Measurements from ENCODE around the gene DHRS3.
"Not testable (repeated sequence)": the region's sequence is repeated elsewhere in the genome, so short reads cannot be mapped to it uniquely, and the experiment has no call there.

DHRS3 gene, protein sequence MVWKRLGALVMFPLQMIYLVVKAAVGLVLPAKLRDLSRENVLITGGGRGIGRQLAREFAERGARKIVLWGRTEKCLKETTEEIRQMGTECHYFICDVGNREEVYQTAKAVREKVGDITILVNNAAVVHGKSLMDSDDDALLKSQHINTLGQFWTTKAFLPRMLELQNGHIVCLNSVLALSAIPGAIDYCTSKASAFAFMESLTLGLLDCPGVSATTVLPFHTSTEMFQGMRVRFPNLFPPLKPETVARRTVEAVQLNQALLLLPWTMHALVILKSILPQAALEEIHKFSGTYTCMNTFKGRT

GRCh38 chr1:12617901-12618660, at the start of gene DHRS3:
DHRS3 (minus strand) TSS chr1:12618210; CDS start chr1:12617348, 862 bp downstream.
- Histone ChIP-seq H3K9ac (ENCODE audit: low read length in 5 of 5) (peak within 1 kb of the TSS; percentile 73 to 96 (median 91)), H3K9me3 (ENCODE audit: control insufficient read depth in 5 of 5, low read length in 5 of 5) (no peaks in the 10 kb centered on the region), H3K27me3 (ENCODE audit: control insufficient read depth in 5 of 5, insufficient read depth in 4 of 5, low read length in 5 of 5) (no peaks in the 10 kb centered on the region), H3K27ac (ENCODE audit: low read depth, low read length) (peak within 1 kb of the TSS; percentile 99), H3K36me3 (ENCODE audit: control insufficient read depth in 5 of 5, insufficient read depth in 5 of 5, low read length in 5 of 5) (peaks cover 0 to 5% (median 5%) of the 10 kb centered on the region in 5 donors), H3K4me3 (ENCODE audit: low read depth in 1 of 5, low read length in 5 of 5) (peak within 1 kb of the TSS; percentile 85 to 95 (median 90)), H3K4me1 (ENCODE audit: control insufficient read depth in 5 of 5, insufficient read depth in 5 of 5, low read length in 5 of 5) (peaks cover 31 to 91% (median 72%) of the 10 kb centered on the region in 5 donors)

- no peaks in the 10 kb centered on the region for H3K4me1 ChIP-seq (ENCODE audit: control insufficient read depth in 5 of 5, insufficient read depth in 5 of 5, low read length in 5 of 5)
- H3K9ac ChIP-seq (ENCODE audit: low read length in 5 of 5) = no peak overlapping the region
- H3K9me3 ChIP-seq (ENCODE audit: control insufficient read depth in 5 of 5, low read length in 5 of 5) = peaks cover 5 to 21% (median 16%) of the 10 kb centered on the region in 5 donors
- H3K27ac ChIP-seq (ENCODE audit: low read depth, low read length) = no peak overlapping the region
- no peak overlapping the region for H3K4me3 ChIP-seq (ENCODE audit: low read depth in 1 of 5, low read length in 5 of 5)
- no peaks in the 10 kb centered on the region for H3K36me3 ChIP-seq (ENCODE audit: control insufficient read depth in 5 of 5, insufficient read depth in 5 of 5, low read length in 5 of 5)
- H3K27me3 ChIP-seq (ENCODE audit: control insufficient read depth in 5 of 5, insufficient read depth in 4 of 5, low read length in 5 of 5) = no peaks in the 10 kb centered on the region
Observed at GRCh38 chr1:12666141-12666735, 48.2 kb upstream of the DHRS3 start.

DNA sequence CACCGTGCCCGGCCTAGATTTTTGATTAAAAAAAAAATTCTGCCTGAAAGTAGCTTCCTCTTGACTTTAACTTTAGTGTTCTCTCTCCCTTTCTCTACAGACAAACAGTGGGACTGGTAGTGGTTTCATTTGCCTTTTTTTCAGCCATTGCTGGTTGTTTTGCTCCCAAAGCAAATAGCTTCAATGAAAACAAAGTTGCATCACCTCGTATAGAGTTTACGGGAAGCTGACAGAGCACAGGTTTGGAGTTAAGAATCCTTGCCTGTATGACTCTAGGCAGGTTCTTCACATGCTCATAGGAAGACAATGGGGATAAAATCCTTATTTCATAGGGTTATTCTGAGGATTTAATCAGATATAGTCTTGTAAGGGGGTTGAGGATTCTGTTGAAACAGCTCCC, 47.5 kb upstream of the DHRS3 start:
- no peak overlapping the region for H3K4me3 ChIP-seq (ENCODE audit: low read depth in 1 of 5, low read length in 5 of 5)
- no peaks in the 10 kb centered on the region for H3K27me3 ChIP-seq (ENCODE audit: control insufficient read depth in 5 of 5, insufficient read depth in 4 of 5, low read length in 5 of 5)
- H3K9ac ChIP-seq (ENCODE audit: low read length in 5 of 5) = no peak overlapping the region
- H3K36me3 ChIP-seq (ENCODE audit: control insufficient read depth in 5 of 5, insufficient read depth in 5 of 5, low read length in 5 of 5) = no peaks in the 10 kb centered on the region
- H3K4me1 ChIP-seq (ENCODE audit: control insufficient read depth in 5 of 5, insufficient read depth in 5 of 5, low read length in 5 of 5) = no peaks in the 10 kb centered on the region
- H3K27ac ChIP-seq (ENCODE audit: low read depth, low read length) = no peak overlapping the region
- peaks cover 5 to 21% (median 16%) of the 10 kb centered on the region in 5 donors for H3K9me3 ChIP-seq (ENCODE audit: control insufficient read depth in 5 of 5, low read length in 5 of 5)

GRCh38 chr1:12662556-12662955, 44.5 kb upstream of the DHRS3 start:
- Histone ChIP-seq H3K9me3 (ENCODE audit: control insufficient read depth in 5 of 5, low read length in 5 of 5) (peaks cover 3 to 10% (median 6%) of the 10 kb centered on the region in 5 donors), H3K27me3 (ENCODE audit: control insufficient read depth in 5 of 5, insufficient read depth in 4 of 5, low read length in 5 of 5) (no peaks in the 10 kb centered on the region), H3K9ac (ENCODE audit: low read length in 5 of 5) (no peak overlapping the region), H3K4me1 (ENCODE audit: control insufficient read depth in 5 of 5, insufficient read depth in 5 of 5, low read length in 5 of 5) (peaks cover 0 to 5% (median 3%) of the 10 kb centered on the region in 5 donors), H3K4me3 (ENCODE audit: low read depth in 1 of 5, low read length in 5 of 5) (no peak overlapping the region), H3K36me3 (ENCODE audit: control insufficient read depth in 5 of 5, insufficient read depth in 5 of 5, low read length in 5 of 5) (no peaks in the 10 kb centered on the region), H3K27ac (ENCODE audit: low read depth, low read length) (no peak overlapping the region)

DNA sequence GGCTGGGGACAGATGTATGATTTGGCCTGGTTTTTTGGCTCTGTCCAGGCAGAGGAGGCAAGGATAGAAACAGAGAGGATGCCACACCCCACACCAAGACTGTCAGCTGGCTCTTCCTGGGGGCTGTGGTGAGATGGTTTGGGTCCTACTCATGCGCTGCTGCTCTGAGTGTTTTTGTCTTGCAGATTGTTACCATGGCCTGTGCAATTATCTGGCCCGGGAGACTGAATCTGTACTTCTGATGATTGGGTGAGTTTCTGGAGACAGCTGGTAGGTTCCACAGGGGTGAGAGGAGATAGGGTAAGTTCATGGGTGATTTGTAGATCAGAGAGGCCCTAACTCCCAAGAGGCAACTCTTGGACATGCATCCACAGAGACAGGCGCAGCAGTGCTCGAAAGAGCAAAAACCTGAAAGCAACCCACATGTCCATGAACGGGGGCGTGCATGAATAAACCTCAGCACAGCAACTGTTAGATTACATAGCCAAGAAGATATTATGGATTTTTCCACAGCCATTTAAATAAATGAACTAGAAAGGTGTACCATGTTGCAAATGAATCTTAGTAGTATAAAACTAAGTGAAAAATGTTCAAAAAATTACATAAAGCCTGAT, 43.7 kb upstream of the DHRS3 start:
- Histone ChIP-seq H3K9me3 (ENCODE audit: control insufficient read depth in 5 of 5, low read length in 5 of 5) (peaks cover 3 to 10% (median 6%) of the 10 kb centered on the region in 5 donors), H3K4me1 (ENCODE audit: control insufficient read depth in 5 of 5, insufficient read depth in 5 of 5, low read length in 5 of 5) (peaks cover 0 to 5% (median 3%) of the 10 kb centered on the region in 5 donors), H3K27ac (ENCODE audit: low read depth, low read length) (no peak overlapping the region), H3K4me3 (ENCODE audit: low read depth in 1 of 5, low read length in 5 of 5) (no peak overlapping the region), H3K27me3 (ENCODE audit: control insufficient read depth in 5 of 5, insufficient read depth in 4 of 5, low read length in 5 of 5) (no peaks in the 10 kb centered on the region), H3K9ac (ENCODE audit: low read length in 5 of 5) (no peak overlapping the region), H3K36me3 (ENCODE audit: control insufficient read depth in 5 of 5, insufficient read depth in 5 of 5, low read length in 5 of 5) (no peaks in the 10 kb centered on the region)

DNA sequence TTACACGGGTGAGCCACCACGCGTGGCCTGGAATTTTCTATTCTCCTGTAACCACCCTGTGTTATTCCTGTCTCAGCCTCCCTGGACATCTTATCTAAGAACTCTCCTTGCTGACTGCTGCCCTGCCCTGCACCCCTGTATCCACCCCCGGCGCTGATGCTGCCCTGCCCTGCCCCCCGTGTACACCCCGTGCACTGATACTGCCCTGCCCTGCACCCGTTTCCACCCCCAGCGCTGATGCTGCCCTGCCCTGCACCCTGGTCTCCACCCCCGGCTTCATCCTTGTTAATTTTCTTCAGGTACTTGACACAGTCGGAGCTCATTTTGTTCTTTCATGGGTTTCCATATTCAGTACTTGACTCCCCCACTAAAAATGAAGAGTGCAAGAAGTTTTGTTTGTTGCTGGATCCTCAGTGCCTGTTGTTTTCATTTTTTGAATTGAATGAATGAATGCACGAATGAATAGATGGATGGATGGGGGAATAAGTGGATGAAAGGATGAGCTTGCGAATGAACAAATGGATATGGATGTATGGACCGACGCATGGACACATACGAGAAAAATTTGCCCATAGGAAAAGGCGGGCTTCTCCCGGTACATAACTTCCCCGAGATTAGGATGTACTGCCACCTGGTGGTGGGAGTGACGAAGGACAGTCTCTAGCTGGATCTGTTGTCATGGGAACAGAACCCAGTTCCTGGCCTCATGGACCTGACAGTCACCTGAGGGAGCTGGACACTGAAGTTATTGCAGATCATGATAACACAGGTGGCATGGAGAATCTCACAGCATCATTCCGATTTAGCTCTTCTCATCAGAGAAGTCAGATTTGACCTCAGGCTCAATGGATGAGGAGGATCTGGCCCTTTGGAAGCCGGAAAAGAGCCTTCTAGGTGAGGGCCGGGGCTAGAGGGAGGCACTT, 40.8 kb upstream of the DHRS3 start:
- H3K4me3 ChIP-seq (ENCODE audit: low read depth in 1 of 5, low read length in 5 of 5) = no peak overlapping the region
- H3K4me1 ChIP-seq (ENCODE audit: control insufficient read depth in 5 of 5, insufficient read depth in 5 of 5, low read length in 5 of 5) = peaks cover 0 to 5% (median 3%) of the 10 kb centered on the region in 5 donors
- H3K9ac ChIP-seq (ENCODE audit: low read length in 5 of 5) = no peak overlapping the region
- H3K27ac ChIP-seq (ENCODE audit: low read depth, low read length) = no peak overlapping the region
- no peaks in the 10 kb centered on the region for H3K27me3 ChIP-seq (ENCODE audit: control insufficient read depth in 5 of 5, insufficient read depth in 4 of 5, low read length in 5 of 5)
- H3K9me3 ChIP-seq (ENCODE audit: control insufficient read depth in 5 of 5, low read length in 5 of 5) = peaks cover 3 to 10% (median 6%) of the 10 kb centered on the region in 5 donors
- no peaks in the 10 kb centered on the region for H3K36me3 ChIP-seq (ENCODE audit: control insufficient read depth in 5 of 5, insufficient read depth in 5 of 5, low read length in 5 of 5)

DNA sequence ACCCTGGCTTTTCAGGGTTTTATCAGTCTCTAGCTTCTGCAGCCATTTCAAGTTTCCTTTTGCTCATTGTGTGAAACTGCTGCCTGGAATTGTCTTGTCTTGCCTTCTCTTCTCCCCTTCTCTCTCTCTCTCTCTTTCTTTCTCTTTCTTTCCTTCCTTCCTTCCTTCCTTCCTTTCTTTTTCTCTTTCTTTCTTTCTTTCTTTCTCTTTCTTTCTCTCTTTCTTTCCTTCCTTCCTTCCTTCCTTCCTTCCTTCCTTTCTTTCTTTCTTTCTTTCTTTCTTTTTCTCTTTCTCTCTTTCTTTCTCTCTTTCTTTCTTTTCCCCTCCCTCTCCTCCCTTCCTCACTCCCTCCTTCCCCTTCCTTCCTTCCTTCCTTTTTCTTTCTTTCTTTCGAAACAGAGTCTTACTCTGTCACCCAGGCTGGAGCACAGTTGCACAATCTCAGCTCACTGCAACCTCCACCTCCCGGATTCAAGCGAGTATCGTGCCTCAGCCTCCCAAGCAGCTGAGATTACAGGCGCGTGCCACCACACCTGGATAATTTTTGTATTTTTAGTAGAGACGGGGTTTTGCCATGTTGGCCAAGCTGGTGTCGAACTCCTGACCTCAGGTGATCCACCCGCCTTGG, 40.0 kb upstream of the DHRS3 start:
- H3K9me3 ChIP-seq (ENCODE audit: control insufficient read depth in 5 of 5, low read length in 5 of 5); H3K4me3 ChIP-seq (ENCODE audit: low read depth in 1 of 5, low read length in 5 of 5): not testable (repeated sequence)

GRCh38 chr1:12657060-12657884, 39.3 kb upstream of the DHRS3 start:
- Histone ChIP-seq H3K4me3 (ENCODE audit: low read depth in 1 of 5, low read length in 5 of 5) (no peak overlapping the region), H3K36me3 (ENCODE audit: control insufficient read depth in 5 of 5, insufficient read depth in 5 of 5, low read length in 5 of 5) (no peaks in the 10 kb centered on the region), H3K9me3 (ENCODE audit: control insufficient read depth in 5 of 5, low read length in 5 of 5) (no peaks in the 10 kb centered on the region), H3K27me3 (ENCODE audit: control insufficient read depth in 5 of 5, insufficient read depth in 4 of 5, low read length in 5 of 5) (no peaks in the 10 kb centered on the region), H3K4me1 (ENCODE audit: control insufficient read depth in 5 of 5, insufficient read depth in 5 of 5, low read length in 5 of 5) (peaks cover 0 to 5% (median 3%) of the 10 kb centered on the region in 5 donors), H3K27ac (ENCODE audit: low read depth, low read length) (no peak overlapping the region), H3K9ac (ENCODE audit: low read length in 5 of 5) (no peak overlapping the region)

More for the DNA sequence above, 40.0 kb upstream of the DHRS3 start:
- not testable (repeated sequence) for H3K9ac ChIP-seq (ENCODE audit: low read length in 5 of 5); H3K27me3 ChIP-seq (ENCODE audit: control insufficient read depth in 5 of 5, insufficient read depth in 4 of 5, low read length in 5 of 5); H3K4me1 ChIP-seq (ENCODE audit: control insufficient read depth in 5 of 5, insufficient read depth in 5 of 5, low read length in 5 of 5); H3K27ac ChIP-seq (ENCODE audit: low read depth, low read length); H3K36me3 ChIP-seq (ENCODE audit: control insufficient read depth in 5 of 5, insufficient read depth in 5 of 5, low read length in 5 of 5)

All from subcutaneous abdominal adipose tissue (tissue), 5 donors.